NT2/D1 (cell line): ENCODE measurements around the gene BCDIN3D.

Source experiments
- SUZ12 ChIP-seq: IDR thresholded peaks from 2 replicates; pipeline ENCODE4 v1.6.1; 2011; ENCODE audit not compliant: insufficient read length, insufficient read depth; ENCODE audit errors: extremely low read depth
- YY1 ChIP-seq: IDR thresholded peaks from 2 replicates; pipeline ENCODE4 v1.6.1; 2011; ENCODE audit not compliant: insufficient read length, insufficient read depth

DNA sequence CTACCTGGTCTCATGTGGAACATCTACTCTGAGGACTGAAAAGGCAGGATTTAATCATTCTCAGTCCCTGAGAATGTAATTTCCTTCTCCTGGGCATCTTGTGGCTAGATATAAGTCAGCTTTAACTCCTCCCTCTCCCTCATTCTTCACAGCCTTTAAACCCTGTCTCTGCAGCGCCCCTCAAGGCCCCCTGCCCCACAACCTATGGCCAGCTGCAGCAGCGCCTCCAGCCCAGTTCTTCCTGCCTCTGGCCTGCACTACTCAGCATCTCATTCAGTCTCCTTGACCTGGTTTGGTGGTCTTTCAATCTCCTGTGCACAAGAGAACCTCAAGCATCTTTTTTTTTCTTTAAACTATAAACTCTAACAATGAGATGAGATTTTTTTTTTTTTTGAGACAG lies 44.0 kb downstream of the BCDIN3D start:
- TF ChIP-seq YY1: no peak
- TF ChIP-seq SUZ12: no peak
